Endothelial cell of umbilical vein (primary cell): ENCODE data around the gene ABTB1. TPM values are rescaled to one million over a fixed set of nuclear protein-coding genes. Genes with fewer than 3 reads are reported as not detected.

ENCODE experiments used
- BruUV-seq: library from RNA; stranded (reverse); fragments of 400-500 nt; replicated peaks from 2 replicates; lab custom pipeline; 2021; lab: Mats Ljungman, UMichigan
- CTCF ChIA-PET: fragments of 300-600, 350-600 bp; sonication (Branson Sonifier 250); formaldehyde crosslinking; loops from one replicate; lab custom pipeline; 2021; ENCODE audit warnings: antibody characterized with exemption, inconsistent platforms; lab: Charles Lee
- POLR2A ChIA-PET: fragments of 300-600, 350-600 bp; sonication (Branson Sonifier 250); formaldehyde crosslinking; loops from one replicate; lab custom pipeline; 2021; ENCODE audit warnings: antibody characterized with exemption, inconsistent platforms; lab: Charles Lee
- DNase-seq: peaks from one replicate; pipeline ENCODE4 v3.0.0-alpha.2; 2011; ENCODE audit warnings: low read depth, low spot score
- FAIRE-seq: peaks from 2 replicates; lab custom pipeline; 2011; peaks lifted over from hg19 to GRCh38; lab: Jason Lieb, UNC
- H2AFZ ChIP-seq: 2 replicates; pipeline ENCODE4 v1.6.0; 2012; ENCODE audit warnings: low read depth, low read length, control low read depth, inconsistent platforms
- H3K27ac ChIP-seq: 2 replicates; pipeline ENCODE4 v1.5.1; 2011; ENCODE audit warnings: low read depth, mild to moderate bottlenecking, control low read depth, low read length, moderate library complexity; ENCODE audit not compliant: insufficient read depth
- H3K27me3 ChIP-seq, 2 experiments: 2 replicates each; pipeline versions ENCODE4 v1.6.0 to v1.6.1; 2011; ENCODE audit warnings: low read length in 2 of 2, mixed read lengths in 1 of 2; ENCODE audit not compliant: control insufficient read depth in 2 of 2, insufficient read depth in 2 of 2
- H3K36me3 ChIP-seq, 2 experiments: 2 replicates in 1 of 2; 3 replicates in 1 of 2; pipeline ENCODE4 v1.5.1; 2011; ENCODE audit warnings: low read length in 2 of 2, mild to moderate bottlenecking in 1 of 2, moderate library complexity in 1 of 2; ENCODE audit not compliant: control insufficient read depth in 2 of 2, insufficient read depth in 2 of 2; ENCODE audit errors: extremely low read depth in 1 of 2
- H3K4me1 ChIP-seq: 3 replicates; pipeline ENCODE4 v1.5.1; 2011; ENCODE audit warnings: mild to moderate bottlenecking, low read length; ENCODE audit not compliant: control insufficient read depth, insufficient read depth; ENCODE audit errors: extremely low read depth
- H3K4me2 ChIP-seq: 2 replicates; pipeline ENCODE4 v1.6.1; 2011; ENCODE audit warnings: low read length, control low read depth, mixed read lengths; ENCODE audit not compliant: insufficient read depth
- H3K4me3 ChIP-seq, 3 experiments: fragments of 200-600 bp in 1 of 3; sonication (generic), shearing (Covaris generic) in 1 of 3; replicated peaks in 1 of 3; 2 replicates each; pipeline ENCODE4 v1.5.1; 2011 to 2016; ENCODE audit warnings: control low read depth in 3 of 3, low read length in 3 of 3, mild to moderate bottlenecking in 2 of 3, inconsistent platforms in 1 of 3, low read depth in 1 of 3, moderate library complexity in 1 of 3; ENCODE audit not compliant: insufficient read depth in 1 of 3
- H3K79me2 ChIP-seq: 2 replicates; pipeline ENCODE4 v1.6.0; 2012; ENCODE audit warnings: low read length, inconsistent platforms; ENCODE audit not compliant: control insufficient read depth, insufficient read depth
- H3K9ac ChIP-seq: replicated peaks from 2 replicates; pipeline ENCODE3; 2011; ENCODE audit warnings: low read length, control low read depth; ENCODE audit not compliant: insufficient read depth; ENCODE audit errors: extremely low read depth
- H3K9me1 ChIP-seq: replicated peaks from 3 replicates; pipeline ENCODE4 v1.6.0; 2011; ENCODE audit warnings: mild to moderate bottlenecking, low read length; ENCODE audit not compliant: control insufficient read depth, insufficient read depth; ENCODE audit errors: extremely low read depth
- H3K9me3 ChIP-seq: replicated peaks from 2 replicates; pipeline ENCODE4 v1.5.1; 2012; ENCODE audit warnings: low read length, inconsistent platforms; ENCODE audit not compliant: control insufficient read depth, insufficient read depth
- H4K20me1 ChIP-seq: replicated peaks from 2 replicates; pipeline ENCODE3; 2011; ENCODE audit warnings: mild to moderate bottlenecking, low read length; ENCODE audit not compliant: control insufficient read depth, insufficient read depth; ENCODE audit errors: extremely low read depth
- EZH2 ChIP-seq: IDR thresholded peaks from 2 replicates; pipeline ENCODE4 v1.6.1; 2012; ENCODE audit warnings: borderline replicate concordance, low read depth, mild to moderate bottlenecking, moderate library complexity, low read length, inconsistent platforms; ENCODE audit not compliant: severe bottlenecking
- FOS ChIP-seq: IDR thresholded peaks from 2 replicates; pipeline ENCODE4 v1.6.1; 2011; ENCODE audit warnings: mild to moderate bottlenecking, low read length, moderate library complexity, borderline replicate concordance; ENCODE audit not compliant: insufficient read depth
- GATA2 ChIP-seq: IDR thresholded peaks from 2 replicates; pipeline ENCODE4 v1.7.0; 2011; ENCODE audit warnings: low read depth, mild to moderate bottlenecking, moderate library complexity, mixed read lengths, low read length; ENCODE audit not compliant: insufficient read length, insufficient read depth
- JUN ChIP-seq: IDR thresholded peaks from 2 replicates; pipeline ENCODE4 v1.6.1; 2011; ENCODE audit warnings: borderline replicate concordance, low read depth; ENCODE audit not compliant: insufficient read length, insufficient read depth
- POLR2A ChIP-seq: IDR thresholded peaks from 2 replicates; pipeline ENCODE4 v1.6.1; 2012; ENCODE audit warnings: low read depth, mild to moderate bottlenecking, control low read depth, low read length
- dilution Hi-C: fragments of 300-500 bp; cut with MboI; formaldehyde crosslinking; loops from one replicate; pipeline ENCODE4 v1.15.0; 2019; ENCODE audit warnings: low sequenced_read_pairs; ENCODE audit not compliant: extremely low pct_ligation_motif_present
- intact Hi-C: fragments of 100-400 bp; cut with micrococcal nuclease; formaldehyde crosslinking; loops from one replicate; pipeline ENCODE4 v1.10.0; 2022
- polyA plus RNA-seq, 4 experiments: library from polyadenylated mRNA; depleted of rRNA in 3 of 4; stranded (reverse) in 3 of 4; unstranded in 1 of 4; fragments of >200 nt; gene quantifications; 2 replicates each; pipeline versions ENCODE4 v1.2.1 to v1.2.3, GENCODE V29; 2011 to 2012; ENCODE audit warnings: missing spikeins in 1 of 4
- total RNA-seq: library from RNA; stranded (reverse); gene quantifications from 2 replicates; pipeline ENCODE4 v1.2.3, GENCODE V29; 2021
- TF ChIP-seq, protein P1 (sequence below), 2 donors: IDR thresholded peaks; 1 replicate in 1 of 2; 2 replicates in 1 of 2; pipeline ENCODE4 v1.5.1; 2011; ENCODE audit warnings: low read length in 2 of 2, mild to moderate bottlenecking in 2 of 2, moderate library complexity in 2 of 2, control low read depth in 1 of 2, inconsistent platforms in 1 of 2, low read depth in 1 of 2; ENCODE audit not compliant: insufficient read depth in 1 of 2; ENCODE audit errors: extremely low read depth in 1 of 2
- TF ChIP-seq, protein P2 (sequence below): IDR thresholded peaks from 2 replicates; pipeline ENCODE4 v1.6.1; 2011; ENCODE audit not compliant: insufficient read depth, insufficient read length

The ABTB1 gene
- total and polyA plus RNA-seq, 2 donors (not counting 3 experiments of a cell fraction or from before 2014, with no cell fraction given) = 15.2 to 25.1 TPM

GRCh38 chr3:127637546-127637945, 35.2 kb upstream of the ABTB1 start:
- peaks cover 2 to 10% of the 10 kb centered on the region in 2 experiments for H3K27me3 ChIP-seq
- no peak for FAIRE-seq
- H3K4me3 ChIP-seq = no peak overlapping the region
- H4K20me1 ChIP-seq = no peaks in the 10 kb centered on the region
- TF ChIP-seq GATA2 = no peak
- TF ChIP-seq, protein P1, sequence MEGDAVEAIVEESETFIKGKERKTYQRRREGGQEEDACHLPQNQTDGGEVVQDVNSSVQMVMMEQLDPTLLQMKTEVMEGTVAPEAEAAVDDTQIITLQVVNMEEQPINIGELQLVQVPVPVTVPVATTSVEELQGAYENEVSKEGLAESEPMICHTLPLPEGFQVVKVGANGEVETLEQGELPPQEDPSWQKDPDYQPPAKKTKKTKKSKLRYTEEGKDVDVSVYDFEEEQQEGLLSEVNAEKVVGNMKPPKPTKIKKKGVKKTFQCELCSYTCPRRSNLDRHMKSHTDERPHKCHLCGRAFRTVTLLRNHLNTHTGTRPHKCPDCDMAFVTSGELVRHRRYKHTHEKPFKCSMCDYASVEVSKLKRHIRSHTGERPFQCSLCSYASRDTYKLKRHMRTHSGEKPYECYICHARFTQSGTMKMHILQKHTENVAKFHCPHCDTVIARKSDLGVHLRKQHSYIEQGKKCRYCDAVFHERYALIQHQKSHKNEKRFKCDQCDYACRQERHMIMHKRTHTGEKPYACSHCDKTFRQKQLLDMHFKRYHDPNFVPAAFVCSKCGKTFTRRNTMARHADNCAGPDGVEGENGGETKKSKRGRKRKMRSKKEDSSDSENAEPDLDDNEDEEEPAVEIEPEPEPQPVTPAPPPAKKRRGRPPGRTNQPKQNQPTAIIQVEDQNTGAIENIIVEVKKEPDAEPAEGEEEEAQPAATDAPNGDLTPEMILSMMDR (IDR thresholded peaks at IDR 0.05; ENCODE audit: extremely low read depth in 1 of 2, insufficient read depth in 1 of 2, low read depth in 1 of 2, low read length in 2 of 2) = no peak
- TF ChIP-seq POLR2A = no peak
- TF ChIP-seq JUN = no peak
- TF ChIP-seq, protein P2, sequence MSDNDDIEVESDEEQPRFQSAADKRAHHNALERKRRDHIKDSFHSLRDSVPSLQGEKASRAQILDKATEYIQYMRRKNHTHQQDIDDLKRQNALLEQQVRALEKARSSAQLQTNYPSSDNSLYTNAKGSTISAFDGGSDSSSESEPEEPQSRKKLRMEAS = no peak
- no peak for TF ChIP-seq FOS
- TF ChIP-seq EZH2 = no peak
- POLR2A ChIA-PET = no interaction called here
- BruUV-seq = no TSS peak
- no peak overlapping the region for H3K9ac ChIP-seq
- H3K4me1 ChIP-seq = no peaks in the 10 kb centered on the region
- H3K36me3 ChIP-seq = no peaks in the 10 kb centered on the region
- no peak overlapping the region for H3K27ac ChIP-seq
- no peak for DNase-seq
- no peak overlapping the region for H2AFZ ChIP-seq
- CTCF ChIA-PET = interaction anchor here (0.6 kb wide), 1 partner anchor 11 kb away, joined by 3 read pairs; no protein-coding TSS in a partner anchor
- intact Hi-C loops (no loop called here), dilution Hi-C loops (no loop called here)
- H3K9me1 ChIP-seq = no peaks in the 10 kb centered on the region
- H3K9me3 ChIP-seq = no peaks in the 10 kb centered on the region
- H3K4me2 ChIP-seq = no peak overlapping the region
- H3K79me2 ChIP-seq = no peaks in the 10 kb centered on the region
